ENCODE data around the gene ENPP3.

ENPP3 gene

DNA sequence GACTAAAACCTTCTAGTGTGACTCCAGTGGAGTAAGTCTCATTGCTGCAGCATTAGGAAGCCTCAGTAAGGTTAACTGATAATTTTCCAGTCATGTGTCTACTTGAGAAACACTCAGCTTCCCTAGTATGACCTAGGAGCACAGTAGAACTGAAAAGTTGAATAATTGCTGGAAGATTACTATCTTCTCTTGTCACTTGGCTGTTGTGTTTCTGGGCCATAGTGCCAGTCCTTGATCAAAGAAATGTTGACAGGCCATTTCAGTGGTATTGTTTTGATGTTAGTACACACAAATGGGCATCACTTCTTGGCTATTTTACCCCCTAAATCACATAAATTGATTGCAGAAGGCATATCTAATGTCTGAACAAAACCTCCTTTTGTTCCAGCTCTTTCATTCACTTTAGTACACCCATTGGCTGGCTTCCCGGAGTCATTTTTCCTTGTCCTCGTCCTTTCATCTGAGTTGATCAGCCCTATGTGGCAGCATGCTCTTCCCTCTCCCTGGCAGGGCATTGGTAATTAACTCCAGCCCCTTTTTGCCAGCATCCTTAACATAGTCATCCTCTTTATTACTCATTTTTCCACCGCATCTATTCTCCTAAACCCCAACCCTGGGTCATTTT is 6.0 kb downstream of the ENPP3 start:
- no peak for DNase-seq (ENCODE audit: low read depth)

DNA sequence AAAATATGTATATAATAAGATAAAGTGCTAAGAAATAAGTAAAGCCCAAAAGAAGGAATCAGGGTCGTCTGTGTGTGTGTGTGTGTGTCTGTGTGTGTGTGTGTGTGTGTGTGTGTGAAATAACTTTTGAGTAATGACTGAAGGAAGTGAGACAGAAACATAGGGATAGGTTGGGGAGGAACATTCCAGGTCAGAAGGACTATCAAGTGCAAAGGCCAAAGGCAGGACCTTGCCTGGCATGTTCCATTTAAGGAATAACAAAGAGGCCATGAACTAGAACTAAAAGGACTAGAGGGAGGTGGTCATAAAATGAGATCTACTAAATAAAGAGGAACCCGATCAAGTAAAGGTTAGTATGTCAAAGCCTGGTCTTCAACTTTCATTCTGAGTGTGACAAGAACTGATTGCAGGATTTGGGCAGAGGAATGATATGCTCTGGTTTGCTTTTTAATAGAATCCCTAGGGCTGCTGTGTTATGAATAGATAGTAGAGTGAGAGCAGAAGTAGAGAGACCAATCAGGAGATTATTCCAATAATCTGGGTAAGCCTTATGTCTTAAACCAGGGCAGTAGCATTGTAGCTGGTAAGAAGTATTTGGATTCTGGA is 6.9 kb downstream of the ENPP3 start:
- no peak for DNase-seq (ENCODE audit: low read depth)

DNA sequence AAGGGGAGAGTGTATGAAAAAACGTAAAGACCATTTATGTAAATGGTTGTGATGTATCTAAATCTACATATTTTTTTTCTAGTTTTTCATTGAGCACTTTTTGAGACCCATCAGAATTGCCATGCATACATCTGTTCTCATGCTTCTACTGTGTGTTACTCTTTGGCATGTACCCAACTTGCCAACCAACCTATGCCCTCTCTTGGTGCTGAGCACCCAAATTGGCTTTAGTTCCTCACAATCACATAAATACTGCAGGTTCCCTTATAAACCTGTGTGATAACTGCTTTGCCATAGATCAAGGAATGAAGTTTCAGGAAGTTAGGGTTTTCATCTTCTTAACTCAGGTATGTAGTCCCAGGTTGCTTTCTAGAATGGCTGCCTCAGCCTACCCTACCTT is 7.8 kb downstream of the ENPP3 start:
- DNase-seq (ENCODE audit: low read depth), result no peak

DNA sequence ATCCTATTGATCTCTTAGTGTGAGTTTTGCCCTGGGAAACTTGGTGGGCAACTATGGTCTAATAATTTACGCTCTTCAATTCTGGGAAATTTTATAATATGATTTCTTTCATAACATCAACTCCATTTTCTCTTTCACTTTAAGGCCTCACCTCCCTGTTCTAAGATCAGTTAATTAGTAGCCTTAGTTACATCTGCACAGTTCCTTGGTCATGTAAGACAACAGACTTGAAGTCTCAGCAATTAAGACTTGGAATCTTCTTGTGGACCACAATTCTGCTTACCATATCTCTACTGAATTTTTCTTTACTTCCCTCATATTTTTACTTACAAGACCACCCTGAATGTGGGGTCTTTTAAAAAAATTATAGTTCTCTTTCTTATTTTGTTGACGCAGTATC is 8.7 kb downstream of the ENPP3 start:
- DNase-seq (ENCODE audit: low read depth), result no peak

DNA sequence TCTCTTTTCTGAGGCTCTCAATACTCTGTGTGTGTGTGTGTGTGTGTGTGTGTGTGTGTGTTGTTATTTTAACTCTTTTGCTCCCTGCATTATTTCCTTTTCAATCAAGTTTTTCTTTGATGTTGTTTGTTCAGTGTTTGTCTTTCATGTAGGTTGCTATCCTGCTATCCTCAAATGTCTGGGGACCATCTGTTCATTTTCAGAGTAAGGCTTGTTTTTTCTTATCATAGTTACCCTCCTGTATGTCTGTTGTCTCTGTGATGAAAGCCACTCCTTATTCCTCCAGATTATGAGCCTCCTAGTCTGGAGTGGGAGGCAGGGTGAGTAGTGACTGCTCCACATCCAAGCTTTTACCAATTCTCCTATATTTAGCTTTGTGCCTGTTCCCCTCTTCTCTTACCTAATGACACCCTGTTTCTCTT is 9.2 kb downstream of the ENPP3 start:
- no peak for DNase-seq (ENCODE audit: low read depth)

DNA sequence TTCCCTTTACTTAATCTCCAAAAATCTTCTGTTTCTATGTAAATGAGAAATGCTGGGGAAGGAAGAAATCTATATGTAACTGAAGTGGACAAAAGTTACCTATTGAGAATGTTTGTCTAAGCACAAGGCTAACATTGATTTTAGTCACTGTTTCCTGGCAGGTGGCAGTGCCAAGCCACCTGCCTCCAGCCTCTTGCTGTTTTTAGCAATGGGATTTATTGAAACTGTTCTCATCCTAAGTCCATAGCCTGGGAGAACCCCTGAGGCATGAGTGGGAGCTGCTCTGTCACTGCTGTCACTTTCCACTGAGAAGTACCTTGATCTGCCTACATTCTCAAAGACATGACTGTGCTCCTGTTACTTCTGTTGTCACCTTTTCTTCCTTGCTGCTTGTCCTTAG is 14.7 kb downstream of the ENPP3 start:
- no peak for DNase-seq (ENCODE audit: low read depth)

DNA sequence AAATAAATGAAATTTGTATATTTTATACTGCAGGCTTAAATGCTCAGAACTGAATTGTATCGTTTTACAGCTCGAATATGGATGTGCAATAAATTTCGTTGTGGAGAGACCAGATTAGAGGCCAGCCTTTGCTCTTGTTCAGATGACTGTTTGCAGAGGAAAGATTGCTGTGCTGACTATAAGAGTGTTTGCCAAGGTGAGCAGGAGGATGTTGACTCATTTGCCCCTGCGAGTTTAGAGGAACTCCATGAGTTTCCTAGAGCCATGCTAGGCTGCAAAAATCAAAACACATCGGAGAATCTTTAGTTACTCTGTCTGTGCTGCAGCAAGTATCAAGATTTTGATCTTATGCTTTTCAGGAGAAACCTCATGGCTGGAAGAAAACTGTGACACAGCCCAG is 15.4 kb downstream of the ENPP3 start:
- DNase-seq (ENCODE audit: low read depth), result no peak

DNA sequence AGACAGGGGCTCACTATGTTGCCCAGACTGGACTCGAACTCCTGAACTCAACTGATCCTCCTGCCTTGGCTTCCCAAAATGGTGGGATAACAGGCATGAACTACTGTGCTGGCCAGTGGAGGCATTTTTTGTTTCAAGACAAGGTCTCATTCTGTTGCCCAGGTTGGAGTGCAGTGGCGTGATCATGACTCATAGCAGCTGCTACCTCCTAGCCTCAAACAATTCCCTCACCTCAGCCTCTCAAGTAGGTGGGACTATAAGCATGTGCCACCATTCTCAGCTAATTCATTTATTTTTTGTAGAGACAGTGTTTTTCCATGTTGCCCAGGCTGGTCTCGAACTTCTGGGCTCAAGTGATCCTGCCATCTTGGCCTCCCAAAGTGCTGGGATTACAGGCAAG is 17.2 kb downstream of the ENPP3 start:
- DNase-seq (ENCODE audit: low read depth), result no peak

DNA sequence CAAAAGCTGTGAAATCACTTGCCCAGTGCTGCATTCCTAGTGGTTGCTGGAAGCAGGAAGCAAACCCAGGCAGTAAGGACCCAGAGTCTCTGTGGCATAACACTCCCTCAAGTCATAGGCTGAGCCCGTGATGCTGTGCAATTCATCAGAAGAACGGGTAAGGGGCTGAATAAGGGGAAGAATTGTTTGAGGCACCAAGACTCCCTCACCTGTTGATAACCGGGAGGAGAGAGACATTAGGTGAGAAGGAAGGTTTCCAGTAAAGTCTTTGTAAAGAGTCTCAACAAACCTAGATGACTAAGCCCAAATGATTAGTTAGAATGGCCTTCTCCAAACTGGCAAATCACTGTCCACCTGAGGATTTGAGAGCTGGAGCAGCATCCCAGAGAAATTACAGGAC is 18.3 kb downstream of the ENPP3 start:
- DNase-seq (ENCODE audit: low read depth), result no peak

DNA sequence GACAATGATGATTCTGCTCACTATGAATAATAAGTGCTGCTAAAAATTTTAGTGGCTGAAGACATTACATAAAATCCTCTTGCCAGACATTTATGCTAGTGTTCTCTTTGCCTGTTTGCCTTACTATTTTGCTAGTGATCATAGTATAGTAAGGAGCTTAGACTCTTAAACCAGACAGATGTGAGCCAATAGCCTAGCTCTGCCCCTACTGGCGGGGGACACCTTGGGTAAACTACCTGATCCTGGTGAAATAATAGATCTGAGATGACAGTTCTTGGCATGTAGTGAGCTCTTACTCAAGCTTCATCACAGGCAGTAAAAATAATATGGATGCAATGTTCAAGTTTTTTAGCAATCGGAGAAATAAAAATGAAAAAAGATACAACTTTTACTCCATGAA is 18.8 kb downstream of the ENPP3 start:
- no peak for DNase-seq (ENCODE audit: low read depth)

DNA sequence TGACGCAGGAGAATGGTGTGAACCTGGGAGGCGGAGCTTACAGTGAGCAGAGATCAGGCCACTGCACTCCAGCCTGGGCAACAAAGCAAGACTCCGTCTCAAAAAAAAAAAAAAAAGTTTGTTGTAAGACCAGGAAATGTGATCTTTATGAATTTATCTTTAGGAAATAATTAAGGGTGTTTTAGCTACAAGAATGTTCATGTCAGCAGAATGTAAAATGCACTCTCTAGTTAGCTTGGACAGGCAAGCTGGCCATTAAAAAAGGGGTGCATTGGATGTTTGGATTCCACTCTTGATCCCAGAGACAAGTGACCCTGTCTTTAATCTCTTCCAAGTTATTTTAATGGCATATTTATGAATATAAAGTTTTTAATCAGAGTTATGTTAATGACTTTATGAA is 19.6 kb downstream of the ENPP3 start:
- no peak for DNase-seq (ENCODE audit: low read depth)

DNA sequence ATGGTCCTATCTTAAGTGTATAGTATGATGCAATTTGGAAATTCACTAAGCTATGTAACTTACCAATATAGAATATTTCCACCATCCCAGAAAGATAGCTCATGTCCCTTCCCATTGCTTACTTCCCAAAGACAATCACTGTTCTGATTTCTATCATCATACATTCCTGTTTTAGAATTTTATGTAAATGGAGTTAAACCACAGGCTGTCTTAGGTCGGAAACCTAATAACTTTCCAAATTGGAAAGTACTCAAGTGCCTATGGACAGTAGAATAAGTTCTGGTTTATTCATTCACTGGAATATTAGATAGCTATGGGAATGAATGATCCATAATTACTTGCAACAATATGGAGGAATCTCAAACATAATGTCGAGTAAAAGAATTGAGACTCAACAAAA is 20.1 kb downstream of the ENPP3 start:
- no peak for DNase-seq (ENCODE audit: low read depth)

DNA sequence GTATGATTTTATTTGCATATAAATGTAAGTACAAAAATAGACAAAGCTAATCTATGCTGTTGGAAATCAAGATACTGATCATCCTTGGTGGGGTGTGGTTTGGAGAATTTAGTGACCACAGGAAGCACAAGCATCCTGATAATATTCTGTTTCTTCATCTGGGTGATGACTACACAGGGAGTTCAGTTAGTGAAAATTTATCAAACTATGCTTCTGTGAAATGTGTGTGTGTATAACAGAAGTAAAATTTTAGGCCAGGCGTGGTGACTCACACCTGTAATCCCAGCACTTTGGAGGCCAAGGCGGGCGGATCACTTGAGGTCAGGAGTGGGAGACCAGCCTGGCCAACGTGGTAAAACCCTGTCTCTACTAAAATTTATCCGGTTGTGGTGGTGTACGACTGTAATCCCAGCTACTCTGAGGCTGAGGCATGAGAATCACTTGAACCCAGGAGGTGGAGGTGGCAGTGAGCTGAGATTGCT is 20.6 kb downstream of the ENPP3 start:
- DNase-seq (ENCODE audit: low read depth), result no peak

DNA sequence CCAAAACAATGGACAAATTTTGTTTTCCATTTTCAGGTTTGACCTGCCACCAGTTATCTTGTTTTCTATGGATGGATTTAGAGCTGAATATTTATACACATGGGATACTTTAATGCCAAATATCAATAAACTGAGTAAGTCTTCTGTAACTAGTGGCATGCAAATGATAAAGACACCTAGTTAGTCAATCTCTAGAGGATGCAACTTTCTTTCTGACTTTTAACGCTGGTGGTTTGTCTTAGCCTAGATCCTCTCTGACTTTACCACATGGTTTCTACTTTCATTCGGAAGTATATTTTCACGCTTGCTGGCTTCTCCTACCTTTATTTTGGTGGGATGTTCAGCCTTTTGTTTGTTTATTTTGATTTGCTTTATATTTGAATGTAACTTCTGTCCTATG is 21.2 kb downstream of the ENPP3 start:
- no peak for DNase-seq (ENCODE audit: low read depth)

DNA sequence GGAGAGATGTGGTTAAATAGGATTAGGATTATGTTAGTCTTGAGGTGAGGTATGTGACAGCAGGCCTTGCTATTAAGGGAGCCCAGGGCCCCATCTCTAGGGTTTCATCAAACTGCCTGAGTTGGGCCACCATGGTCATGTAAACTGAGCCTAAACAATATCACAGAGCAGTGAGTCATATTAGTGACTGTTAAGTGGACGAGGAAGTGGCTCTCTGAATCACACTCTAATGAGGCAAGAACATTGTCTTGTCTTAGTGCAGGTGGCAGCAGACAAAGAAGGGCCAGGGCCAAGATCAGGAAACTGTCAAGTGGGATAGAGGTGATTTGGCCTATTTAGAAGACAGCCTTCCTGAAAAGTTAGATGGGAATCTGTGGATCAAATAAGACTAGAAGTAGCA is 23.1 kb downstream of the ENPP3 start:
- no peak for DNase-seq (ENCODE audit: low read depth)

DNA sequence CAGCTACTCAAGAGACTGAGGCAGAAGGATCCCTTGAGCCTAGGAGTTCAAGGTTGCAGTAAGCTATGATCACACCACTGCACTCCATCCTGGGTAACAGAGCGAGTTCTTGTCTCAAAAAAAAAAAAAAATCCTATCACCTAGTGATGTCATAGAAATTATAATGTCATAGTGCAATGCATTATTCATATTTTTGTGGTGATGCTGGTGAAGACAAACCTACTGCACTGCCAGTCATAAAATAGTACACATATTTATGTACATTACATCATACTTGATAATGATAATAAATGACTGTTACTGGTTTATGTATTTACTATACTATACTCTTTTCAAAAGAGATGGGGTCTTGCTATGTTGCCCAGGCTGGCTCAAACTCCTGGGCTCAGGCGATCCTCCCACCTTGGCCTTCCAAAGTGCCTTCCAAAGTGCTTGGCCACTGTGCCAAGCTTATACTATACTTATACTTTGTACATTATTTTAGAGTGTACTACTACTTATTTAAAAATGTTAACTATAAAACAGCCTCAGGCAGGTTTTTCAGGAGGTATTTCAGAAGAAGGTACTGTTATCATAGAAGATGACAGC is 26.6 kb downstream of the ENPP3 start:
- no peak for DNase-seq (ENCODE audit: low read depth)

DNA sequence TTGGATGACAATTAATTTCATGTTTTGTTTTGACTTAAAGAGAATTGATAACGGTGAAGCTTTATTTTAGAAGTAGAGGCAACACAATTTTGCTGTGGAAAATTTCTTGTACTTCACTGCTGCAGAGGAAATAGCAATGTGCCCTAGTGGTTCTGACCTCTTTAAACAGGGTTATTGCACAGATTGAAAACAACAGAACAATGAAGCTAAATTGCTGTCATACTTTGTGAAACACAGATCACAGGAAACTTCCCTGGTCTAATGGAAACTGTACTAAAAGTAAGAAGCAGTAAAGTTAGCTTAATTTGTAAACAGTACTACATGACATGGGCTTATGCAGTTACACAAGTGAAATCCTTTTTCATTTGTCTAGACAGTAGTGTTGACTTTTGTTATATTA is 32.8 kb downstream of the ENPP3 start:
- no peak for DNase-seq (ENCODE audit: low read depth)

DNA sequence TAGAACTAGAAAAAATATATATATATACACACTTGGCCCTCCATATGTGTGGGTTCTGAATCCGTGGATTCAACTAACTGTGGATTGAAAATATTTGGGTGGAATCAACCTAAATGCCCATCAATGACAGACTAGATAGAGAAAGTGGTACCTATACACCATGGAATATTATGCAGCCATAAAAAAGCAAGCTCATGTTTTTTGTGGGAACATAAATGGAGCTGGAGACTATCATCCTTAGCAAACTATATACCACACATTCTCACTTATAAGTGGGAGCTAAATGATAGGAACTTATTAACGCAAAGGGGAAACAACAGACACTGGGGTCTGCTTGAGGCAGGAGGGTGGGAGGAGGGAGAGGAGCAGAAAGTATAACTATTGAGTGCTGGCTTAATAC is 36.1 kb downstream of the ENPP3 start:
- no peak for DNase-seq (ENCODE audit: low read depth)

DNA sequence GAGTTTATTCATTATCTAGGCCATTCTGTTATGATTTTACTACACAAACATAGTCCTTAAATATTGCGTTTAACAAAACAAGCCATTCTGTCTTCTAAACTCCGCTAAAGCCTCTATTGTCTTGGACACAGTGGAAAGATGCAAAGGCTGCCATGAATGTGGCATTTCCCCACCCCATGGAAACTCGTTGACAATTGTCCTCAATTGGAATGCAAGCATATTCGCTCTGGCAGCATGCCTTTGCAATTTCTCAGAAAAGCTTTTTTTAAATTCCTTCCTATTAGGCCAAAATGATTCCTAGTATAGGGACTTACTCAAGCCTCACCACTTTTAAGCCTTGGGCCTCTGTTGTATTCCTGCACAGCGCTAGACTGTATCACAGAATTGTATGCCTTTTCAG is 41.3 kb downstream of the ENPP3 start:
- DNase-seq (ENCODE audit: low read depth), result no peak

DNA sequence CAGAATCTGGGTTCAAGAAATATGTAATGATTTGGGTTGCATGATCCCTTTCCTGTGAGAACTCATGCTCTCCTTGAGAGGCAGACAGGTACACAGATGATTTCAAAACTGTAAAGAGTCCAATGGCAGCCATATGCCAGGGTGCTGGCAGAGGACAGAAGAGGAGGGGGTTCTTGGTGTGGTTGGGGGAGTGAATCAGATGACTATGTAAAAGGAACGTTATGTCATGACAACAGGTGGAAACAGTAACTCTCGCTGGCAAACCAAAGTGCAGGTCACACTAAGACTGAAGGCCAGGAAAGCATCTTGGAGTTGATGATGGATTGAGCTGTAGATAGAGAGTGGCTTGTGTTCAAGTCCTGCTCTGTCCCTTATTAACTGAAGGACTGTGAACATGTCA is 43.8 kb downstream of the ENPP3 start:
- no peak for DNase-seq (ENCODE audit: low read depth)

DNA sequence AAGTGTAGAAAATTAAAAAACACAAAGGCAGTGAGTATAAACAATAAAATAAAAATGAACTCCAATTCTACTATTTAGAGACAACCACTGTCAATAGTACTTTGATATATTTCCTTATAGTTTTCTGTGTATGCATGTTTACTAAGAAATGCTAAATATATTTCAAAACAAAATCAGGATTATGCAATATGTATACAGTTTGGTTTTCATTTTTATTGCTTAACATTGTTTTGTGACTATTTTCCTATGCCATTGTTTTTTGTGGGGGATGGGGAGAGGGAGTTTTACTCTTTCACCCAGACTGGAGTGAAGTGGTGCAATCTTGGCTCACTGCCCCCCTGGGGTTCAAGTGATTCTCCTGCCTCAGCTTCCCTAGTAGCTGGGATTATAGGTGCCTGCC is 44.5 kb downstream of the ENPP3 start:
- no peak for DNase-seq (ENCODE audit: low read depth)

DNA sequence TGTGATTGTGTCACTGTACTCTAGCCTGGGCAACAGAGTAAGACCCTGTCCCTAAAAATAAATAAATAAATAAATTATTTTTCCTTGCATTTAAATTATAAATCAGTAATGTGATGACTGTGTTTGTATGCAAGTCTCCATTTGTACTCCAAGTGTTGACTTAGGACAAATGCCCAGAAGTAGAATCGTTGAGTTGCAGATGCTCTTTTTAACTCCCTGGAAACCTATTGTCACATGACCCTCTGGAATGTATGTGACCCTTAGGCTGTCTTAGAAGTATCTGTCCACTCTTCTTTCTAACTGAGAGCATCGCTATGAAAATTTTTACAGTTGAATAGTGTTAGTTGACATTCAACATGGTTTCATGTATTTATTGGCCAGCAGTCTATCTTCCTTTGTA is 45.3 kb downstream of the ENPP3 start:
- no peak for DNase-seq (ENCODE audit: low read depth)

DNA sequence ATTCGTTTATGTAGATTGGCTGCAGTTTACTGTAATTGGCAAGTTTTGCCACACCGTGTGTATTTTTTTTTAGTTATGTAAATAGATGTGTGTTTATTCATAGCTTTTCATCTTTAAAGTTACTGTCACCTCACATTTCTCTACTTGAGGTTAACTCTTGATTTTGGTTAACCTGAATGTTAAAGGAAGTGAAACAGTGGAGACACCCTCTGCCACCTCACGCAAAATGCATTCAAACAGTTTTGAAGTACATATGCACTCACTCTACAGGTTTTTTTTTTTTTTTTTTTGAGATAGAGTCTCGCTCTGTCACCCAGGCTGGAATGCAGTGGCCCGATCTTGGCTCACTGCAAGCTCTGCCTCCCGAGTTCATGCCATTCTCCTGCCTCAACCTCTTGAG is 46.4 kb downstream of the ENPP3 start:
- no peak for DNase-seq (ENCODE audit: low read depth)

DNA sequence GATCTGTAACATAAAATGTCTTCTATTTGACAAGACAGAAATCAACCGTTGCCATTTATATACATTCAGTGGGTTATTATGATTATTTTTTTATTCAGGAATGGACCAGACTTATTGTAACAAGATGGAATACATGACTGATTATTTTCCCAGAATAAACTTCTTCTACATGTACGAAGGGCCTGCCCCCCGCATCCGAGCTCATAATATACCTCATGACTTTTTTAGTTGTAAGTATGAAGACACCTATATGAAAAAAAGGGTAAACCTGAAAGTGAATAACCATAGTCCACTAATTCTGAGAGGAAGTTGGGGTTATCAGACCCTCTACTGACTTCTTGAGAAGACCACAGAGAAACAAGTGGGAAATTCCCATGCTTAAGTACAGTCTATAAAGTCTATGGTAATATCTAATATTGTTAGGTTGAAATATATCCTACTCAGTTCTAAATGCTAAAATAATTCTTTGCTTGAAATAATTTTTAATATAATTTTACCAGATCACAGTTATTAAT is 48.2 kb downstream of the ENPP3 start:
- DNase-seq (ENCODE audit: low read depth), result no peak

Measured in activated T-cell treated with anti-CD3 and anti-CD28 coated beads for 1 hour (primary cell).